Kidney epithelial cell (primary cell): Measurements from ENCODE around the gene GNL3L. TPM values are rescaled to one million over a fixed set of nuclear protein-coding genes. Genes with fewer than 3 reads are reported as not detected.
"Not testable (repeated sequence)": the region's sequence is repeated elsewhere in the genome, so short reads cannot be mapped to it uniquely, and the experiment has no call there.

Experiments
- DNase-seq: peaks from one replicate; pipeline ENCODE4 v3.0.0-alpha.2; 2010; ENCODE audit warnings: low read depth
- H3K27me3 ChIP-seq: 2 replicates; pipeline ENCODE4 v1.6.0; 2011; ENCODE audit warnings: low read length; ENCODE audit not compliant: control insufficient read depth, insufficient read depth
- H3K36me3 ChIP-seq: 2 replicates; pipeline ENCODE4 v1.5.1; 2011; ENCODE audit warnings: low read length; ENCODE audit not compliant: control insufficient read depth, insufficient read depth
- H3K4me3 ChIP-seq: 2 replicates; pipeline ENCODE4 v1.5.1; 2011; ENCODE audit warnings: low read depth, mild to moderate bottlenecking, control low read depth, low read length
- total RNA-seq: library from RNA; depleted of rRNA; stranded (reverse); fragments of >200 nt; gene quantifications from 2 replicates; pipeline ENCODE4 v1.2.3, GENCODE V29; 2015
- TF ChIP-seq, protein P1 (sequence below): IDR thresholded peaks from 2 replicates; pipeline ENCODE4 v1.5.1; 2011; ENCODE audit warnings: mild to moderate bottlenecking, moderate library complexity, low read length, control low read depth, inconsistent platforms; ENCODE audit not compliant: insufficient read depth, poor library complexity, severe bottlenecking

GNL3L gene, protein sequence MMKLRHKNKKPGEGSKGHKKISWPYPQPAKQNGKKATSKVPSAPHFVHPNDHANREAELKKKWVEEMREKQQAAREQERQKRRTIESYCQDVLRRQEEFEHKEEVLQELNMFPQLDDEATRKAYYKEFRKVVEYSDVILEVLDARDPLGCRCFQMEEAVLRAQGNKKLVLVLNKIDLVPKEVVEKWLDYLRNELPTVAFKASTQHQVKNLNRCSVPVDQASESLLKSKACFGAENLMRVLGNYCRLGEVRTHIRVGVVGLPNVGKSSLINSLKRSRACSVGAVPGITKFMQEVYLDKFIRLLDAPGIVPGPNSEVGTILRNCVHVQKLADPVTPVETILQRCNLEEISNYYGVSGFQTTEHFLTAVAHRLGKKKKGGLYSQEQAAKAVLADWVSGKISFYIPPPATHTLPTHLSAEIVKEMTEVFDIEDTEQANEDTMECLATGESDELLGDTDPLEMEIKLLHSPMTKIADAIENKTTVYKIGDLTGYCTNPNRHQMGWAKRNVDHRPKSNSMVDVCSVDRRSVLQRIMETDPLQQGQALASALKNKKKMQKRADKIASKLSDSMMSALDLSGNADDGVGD
- total RNA-seq = 29.9 and 36.1 TPM in 2 replicates

DNA sequence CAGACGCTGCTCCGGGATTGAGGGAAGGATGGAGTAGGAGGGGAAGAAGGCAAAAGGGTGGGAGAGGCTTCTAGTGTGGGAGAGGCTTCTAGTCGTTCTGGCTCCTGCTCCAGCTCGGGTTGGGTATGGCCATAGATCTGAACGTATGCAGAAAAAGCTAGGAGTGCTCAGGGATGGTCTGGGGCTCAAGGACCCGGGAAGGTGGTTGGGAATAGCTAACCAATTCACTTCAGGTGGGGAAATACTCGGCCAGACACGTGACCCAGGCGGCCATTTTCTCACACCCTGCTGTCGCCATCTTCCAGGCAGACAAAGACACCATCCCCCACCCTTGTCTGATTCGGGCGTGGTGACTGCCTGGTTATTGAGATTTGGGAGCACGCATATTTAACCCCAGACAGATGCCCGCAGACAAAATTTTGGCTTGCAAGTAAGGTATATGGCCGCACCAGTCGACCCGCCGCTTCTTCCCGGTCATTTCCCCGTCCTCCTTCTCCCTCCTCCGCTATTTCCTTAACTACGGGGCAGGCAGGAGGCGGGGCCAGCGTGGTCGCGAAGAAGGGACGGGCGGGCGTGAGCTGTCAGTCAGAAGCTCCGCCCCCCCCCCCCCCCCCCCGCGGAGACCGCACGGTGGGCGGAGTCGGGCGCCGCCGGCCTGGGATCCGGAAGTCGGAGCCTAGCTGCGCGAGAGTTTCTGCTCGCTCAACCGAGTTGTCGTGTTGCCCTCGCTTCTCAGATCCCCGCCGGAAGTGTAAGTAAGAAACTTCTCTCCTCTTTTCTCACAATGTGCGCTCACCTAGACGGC, at the start of gene GNL3L:
TSS of gene GNL3L (plus strand) at position 668 of the 805 bp plus-strand sequence. CDS start 2,348 bp downstream, outside the sequence.
- TF ChIP-seq, protein P1, sequence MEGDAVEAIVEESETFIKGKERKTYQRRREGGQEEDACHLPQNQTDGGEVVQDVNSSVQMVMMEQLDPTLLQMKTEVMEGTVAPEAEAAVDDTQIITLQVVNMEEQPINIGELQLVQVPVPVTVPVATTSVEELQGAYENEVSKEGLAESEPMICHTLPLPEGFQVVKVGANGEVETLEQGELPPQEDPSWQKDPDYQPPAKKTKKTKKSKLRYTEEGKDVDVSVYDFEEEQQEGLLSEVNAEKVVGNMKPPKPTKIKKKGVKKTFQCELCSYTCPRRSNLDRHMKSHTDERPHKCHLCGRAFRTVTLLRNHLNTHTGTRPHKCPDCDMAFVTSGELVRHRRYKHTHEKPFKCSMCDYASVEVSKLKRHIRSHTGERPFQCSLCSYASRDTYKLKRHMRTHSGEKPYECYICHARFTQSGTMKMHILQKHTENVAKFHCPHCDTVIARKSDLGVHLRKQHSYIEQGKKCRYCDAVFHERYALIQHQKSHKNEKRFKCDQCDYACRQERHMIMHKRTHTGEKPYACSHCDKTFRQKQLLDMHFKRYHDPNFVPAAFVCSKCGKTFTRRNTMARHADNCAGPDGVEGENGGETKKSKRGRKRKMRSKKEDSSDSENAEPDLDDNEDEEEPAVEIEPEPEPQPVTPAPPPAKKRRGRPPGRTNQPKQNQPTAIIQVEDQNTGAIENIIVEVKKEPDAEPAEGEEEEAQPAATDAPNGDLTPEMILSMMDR = no peak
- H3K27me3 ChIP-seq = no peaks in the 10 kb centered on the region
- H3K4me3 ChIP-seq = peak within 1 kb of the TSS; percentile 59
- H3K36me3 ChIP-seq = no peaks in the 10 kb centered on the region
- peak; percentile 42 for DNase-seq

DNA sequence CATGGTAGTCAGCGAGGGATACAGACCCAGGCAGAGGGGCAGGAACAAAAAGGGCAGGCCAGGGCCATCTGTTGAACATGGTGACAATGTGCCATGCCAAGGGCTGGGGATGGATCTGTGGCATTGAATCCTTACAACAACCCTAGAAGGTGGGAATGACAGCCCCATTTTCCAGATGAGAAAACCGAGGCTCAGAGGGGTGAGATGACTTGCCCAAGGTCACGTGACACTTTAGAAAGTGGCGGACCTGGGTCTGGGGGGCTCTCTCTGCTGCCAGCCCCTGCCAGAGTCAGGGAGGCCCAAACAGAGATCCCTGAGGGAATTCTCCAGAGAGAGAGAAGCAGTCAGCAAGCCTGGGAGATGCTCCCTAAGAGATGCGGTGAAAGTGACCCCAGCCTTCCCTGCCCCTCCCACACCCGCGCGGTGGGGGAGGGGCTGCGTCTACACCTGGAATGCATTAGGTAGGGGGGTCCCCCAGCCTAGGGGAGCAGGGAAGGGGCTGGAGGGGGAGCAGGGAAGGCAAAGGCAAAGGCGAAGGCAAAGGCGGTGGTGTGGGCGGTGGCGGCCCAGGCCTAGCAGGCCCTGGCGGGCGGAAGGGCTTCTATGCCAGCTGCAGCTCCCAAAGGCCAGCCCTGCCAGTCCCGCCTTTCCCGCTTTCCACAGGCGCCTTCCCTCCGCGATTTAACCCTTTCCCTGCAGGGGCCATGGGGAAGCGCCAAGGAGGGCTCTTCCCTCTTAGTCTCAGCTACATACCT, 47.0 kb upstream of the GNL3L start:
- Histone ChIP-seq H3K4me3 (no peak overlapping the region), H3K36me3 (no peaks in the 10 kb centered on the region), H3K27me3 (no peaks in the 10 kb centered on the region)
- TF ChIP-seq, protein P1 = no peak
- no peak for DNase-seq

DNA sequence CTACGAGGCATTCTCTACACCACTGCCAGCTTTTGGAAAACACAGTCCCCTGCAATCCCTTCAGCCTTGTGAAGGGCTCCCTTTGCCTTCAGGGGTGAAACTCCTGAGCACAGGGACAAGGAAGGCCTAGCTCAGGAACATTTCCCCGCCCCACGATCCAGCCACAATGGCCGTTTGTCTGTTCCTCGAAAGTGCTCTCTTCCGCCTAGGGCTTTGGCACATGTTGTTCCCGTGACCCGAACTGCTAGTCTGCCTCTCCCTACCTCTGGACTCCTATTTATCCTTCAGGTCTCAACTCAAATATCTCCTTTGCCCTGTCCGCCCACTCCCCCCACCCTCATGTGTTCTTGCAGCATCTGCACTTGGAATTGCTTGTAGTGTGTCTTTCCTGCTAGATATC, 46.1 kb upstream of the GNL3L start:
- TF ChIP-seq, protein P1 = no peak
- Histone ChIP-seq H3K4me3 (no peak overlapping the region), H3K36me3 (no peaks in the 10 kb centered on the region), H3K27me3 (no peaks in the 10 kb centered on the region)
- no peak for DNase-seq

DNA sequence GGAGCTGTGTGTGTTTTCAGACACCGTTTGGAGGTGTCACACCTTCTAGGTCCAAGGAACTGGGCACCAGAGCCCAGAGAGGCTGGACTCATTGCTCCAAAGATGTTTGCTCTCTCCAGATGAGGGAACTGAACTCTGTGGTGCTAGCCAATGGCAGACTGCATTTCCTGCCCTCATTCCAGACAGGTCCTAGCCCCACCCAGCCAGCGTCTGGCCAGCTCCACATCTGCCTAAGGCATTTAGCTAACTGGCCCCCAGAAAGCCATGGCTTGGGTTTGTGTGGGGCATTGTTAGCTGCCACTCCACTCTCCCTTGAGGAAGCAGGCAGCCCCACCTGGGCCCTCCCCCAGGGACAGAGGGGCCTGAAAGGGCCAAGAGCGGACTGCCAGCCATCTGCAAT, 45.4 kb upstream of the GNL3L start:
- H3K27me3 ChIP-seq = no peaks in the 10 kb centered on the region
- TF ChIP-seq, protein P1 = no peak
- H3K4me3 ChIP-seq = no peak overlapping the region
- no peaks in the 10 kb centered on the region for H3K36me3 ChIP-seq
- no peak for DNase-seq

DNA sequence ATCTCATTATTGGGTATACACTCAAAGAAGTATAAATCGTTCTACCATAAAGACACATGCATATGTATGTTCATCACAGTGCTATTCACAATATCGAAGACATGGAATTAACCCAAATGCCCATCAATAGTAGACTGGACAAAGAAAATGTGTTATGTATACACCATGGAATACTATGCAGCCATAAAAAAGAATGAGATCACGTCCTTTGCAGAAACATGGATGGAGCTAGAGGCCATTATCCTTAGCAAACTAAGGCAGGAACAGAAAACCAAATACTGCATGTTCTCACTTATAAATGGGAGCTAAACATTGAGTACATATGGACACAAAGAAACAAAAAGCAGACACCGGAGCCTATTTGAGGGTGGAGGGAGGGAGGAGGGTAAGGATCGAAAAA, 40.2 kb upstream of the GNL3L start:
- H3K4me3 ChIP-seq, H3K36me3 ChIP-seq, H3K27me3 ChIP-seq, DNase-seq: not testable (repeated sequence)

DNA sequence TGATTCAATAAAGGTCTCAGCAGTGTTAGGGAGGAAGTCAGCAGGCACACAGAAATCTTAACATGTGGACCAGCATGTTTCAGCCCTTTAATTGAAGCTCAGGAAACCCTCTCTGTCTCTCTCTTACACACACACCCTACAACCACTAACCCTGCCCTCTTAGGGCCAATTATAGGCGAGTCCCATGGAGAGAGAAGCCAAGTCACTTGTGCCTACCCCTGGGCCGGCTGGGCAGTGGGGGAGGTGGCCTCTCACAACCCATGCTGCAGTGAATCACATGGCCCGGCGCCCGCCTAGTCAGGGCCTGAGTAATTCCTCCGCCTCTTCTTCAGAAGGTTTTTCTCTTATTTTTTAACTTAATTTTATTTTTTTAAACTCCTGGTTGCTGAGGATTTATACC, 37.7 kb upstream of the GNL3L start:
- Histone ChIP-seq H3K36me3 (no peaks in the 10 kb centered on the region), H3K27me3 (no peaks in the 10 kb centered on the region), H3K4me3 (no peak overlapping the region)
- DNase-seq = no peak
- TF ChIP-seq, protein P1 = no peak
